Stimulated activated CD8-positive, alpha-beta memory T cell treated with anti-CD3 and anti-CD28 coated beads, Interleukin-15, amount 100 ng/mL, for 24 hours (primary cell): ENCODE measurements around the gene MZT1.

ENCODE experiments used
- DNase-seq: peaks from one replicate; pipeline ENCODE4 v3.0.0-alpha.2; 2020; ENCODE audit warnings: low read depth

The MZT1 gene

DNA sequence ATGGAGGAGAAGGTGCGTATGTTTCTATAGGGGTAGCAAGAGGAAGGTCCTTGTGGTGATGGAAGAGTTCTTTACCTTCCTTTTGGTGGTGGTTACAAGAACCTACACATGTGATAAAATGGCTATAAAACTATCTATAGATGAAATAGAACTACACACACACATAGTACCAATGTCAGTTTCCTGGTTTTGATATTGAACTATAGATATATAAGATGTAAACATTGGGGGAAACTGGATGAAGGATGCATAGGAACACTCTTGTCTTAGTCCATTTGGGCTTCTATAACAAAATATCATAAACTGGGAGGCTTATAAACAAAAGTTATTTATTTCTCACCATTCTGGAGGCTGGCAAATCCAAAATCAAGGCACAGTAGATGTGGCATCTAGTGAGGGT lies 47.1 kb downstream of the MZT1 start:
- no peak for DNase-seq

DNA sequence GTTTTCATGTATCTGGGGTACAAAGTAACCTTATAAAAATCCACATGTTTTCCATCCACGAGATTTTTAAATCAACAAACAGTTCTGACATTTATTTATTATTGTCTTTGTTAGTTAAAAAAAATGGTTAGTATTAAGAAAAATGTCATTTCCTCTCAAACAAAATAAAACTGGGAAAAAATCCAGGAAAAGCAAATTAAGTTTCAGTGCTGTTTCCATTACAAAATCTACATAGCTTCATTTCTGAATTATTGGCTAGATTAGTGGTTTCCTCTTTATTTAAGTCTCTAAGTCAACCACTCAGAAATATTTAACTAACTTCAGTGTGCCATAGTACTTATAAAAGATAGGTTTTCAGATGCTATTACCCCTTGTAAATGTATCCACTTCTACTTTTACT lies 49.1 kb downstream of the MZT1 start:
- DNase-seq = no peak

DNA sequence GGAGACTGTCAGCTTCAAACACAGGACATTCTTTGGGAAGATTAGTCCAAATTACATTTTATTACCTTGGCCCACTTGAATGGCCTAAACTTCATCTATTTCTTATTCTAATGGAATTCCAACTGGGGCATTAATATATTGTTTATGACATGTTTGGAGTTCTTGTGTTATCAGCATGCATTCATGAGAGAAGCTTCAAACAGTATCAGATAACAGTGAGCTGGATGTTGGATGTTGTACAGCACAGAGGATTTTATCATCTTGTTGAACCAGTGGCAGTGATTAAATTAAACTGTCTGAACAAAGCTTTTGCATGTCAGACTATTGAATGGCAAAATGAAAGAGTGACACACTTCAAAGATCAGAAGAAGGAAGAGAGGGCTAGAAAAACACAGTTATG lies 50.0 kb downstream of the MZT1 start:
- DNase-seq = no peak

DNA sequence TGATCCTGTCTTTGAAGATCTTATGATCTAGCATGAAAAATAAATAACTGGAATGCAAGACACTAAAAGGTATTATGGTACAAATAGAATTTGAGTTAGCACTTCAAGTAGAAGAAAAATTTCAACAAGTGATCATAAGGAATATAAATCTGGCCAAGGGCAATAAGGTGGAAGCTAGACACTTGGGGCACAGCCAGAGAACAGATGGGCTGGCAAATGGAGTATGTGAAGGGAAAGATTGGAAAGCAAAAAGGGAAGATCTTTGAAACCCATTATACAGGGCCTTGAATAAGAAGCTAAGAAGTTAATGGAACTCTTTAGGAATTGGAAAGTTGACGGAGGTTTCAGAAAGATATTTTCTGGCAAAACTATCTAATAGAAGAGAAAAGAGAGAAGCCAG lies 61.0 kb downstream of the MZT1 start:
- no peak for DNase-seq

DNA sequence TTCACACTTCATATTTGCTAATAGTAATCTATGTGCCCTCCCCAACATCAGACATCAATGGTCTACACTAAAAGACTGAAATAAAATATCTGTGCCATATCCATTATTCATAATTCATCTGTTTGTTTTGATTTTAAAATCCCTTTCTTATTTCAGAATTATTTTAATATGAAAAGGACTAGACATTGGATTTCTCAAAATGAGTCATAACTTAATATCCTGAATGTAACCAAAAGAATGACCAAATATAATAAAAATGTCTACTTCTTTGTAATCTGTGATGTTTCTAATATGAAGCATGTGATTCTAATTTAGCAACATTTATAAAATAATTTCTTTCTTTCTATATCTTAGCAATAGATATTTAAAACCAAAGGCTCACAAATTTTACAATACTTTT lies 64.9 kb downstream of the MZT1 start:
- DNase-seq = no peak
